ENCODE measurements around the gene TNIP1.

The TNIP1 gene

DNA sequence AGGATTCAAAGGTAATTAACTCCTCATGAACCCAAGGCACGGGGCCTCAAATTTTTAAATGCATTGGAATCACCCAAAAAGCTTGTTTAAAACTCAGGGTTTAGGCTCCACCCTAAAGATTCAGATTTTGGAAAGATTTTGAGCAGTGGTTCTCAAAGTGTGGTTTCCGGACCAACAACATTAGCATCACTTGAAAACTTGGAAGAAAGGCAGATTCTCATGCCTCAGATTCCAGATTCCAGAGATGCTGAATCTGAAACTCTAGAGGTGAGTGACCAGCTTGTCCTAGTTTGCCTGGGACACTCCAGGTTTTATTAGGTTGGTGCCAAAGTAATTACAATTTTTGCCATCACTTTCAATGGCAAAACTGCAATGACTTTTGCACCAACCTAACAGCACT is 24.7 kb upstream of the TNIP1 start:
- no peak for DNase-seq (ENCODE audit: low read depth in 2 of 2)

DNA sequence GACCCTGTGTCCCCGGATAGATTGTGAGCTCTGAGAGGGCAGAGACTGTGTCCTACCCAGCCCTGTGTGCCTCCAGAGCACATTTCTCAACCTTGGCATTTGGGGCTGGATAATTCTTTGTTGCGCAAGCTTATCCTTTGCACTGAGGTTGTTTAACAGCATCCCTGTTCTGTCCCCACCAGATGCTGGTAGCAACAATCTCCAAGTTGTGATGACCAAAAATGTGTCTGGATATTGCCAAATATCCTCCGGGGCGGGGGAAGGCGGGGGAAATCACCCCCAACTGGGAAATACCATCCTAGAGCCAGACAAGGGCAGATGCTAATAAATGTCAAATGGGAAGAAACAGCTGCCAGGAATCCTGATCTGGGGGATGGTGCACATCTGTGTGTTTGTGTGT is 24.0 kb upstream of the TNIP1 start:
- DNase-seq (ENCODE audit: low read depth in 2 of 2) = no peak

DNA sequence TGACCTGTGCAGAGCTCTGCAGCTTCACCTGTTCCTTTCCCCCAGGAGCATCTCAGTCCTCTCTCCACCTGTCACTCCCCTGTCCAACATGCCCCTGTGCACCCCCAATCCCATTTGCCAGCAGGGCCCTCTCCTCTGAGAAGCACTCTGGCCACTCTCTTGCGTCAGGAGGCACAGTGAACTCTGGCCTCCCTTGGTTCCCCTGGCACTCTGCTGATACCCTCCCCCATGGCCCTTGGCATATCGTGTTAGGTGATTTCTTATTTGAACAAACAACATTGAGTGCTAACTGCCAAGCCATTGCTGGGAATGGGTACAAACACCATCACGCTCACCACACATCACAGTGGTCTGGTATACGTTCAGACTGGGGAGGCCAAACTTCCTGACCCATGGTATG is 20.9 kb upstream of the TNIP1 start:
- DNase-seq (ENCODE audit: low read depth in 2 of 2) = no peak

DNA sequence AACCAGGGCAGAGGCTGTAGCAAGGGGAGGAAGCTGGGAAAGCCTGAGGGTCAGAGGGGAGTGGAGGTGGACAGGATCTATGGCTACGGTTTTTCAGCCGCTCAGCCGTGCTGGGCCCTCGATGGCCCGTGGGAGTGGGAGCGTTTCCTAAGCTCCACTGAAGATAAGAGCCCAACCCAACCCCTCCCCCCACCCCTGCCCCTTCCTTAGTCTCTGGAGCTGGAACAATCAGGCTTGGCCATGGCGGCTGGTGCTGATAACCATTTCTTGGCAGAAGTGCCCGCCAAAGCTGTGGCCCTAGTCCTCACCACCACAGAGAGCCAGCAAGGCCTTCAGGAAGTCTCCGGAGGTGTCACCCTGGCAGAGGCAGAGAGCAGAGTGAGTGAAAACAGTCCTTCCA is 20.3 kb upstream of the TNIP1 start:
- DNase-seq (ENCODE audit: low read depth in 2 of 2) = no peak

DNA sequence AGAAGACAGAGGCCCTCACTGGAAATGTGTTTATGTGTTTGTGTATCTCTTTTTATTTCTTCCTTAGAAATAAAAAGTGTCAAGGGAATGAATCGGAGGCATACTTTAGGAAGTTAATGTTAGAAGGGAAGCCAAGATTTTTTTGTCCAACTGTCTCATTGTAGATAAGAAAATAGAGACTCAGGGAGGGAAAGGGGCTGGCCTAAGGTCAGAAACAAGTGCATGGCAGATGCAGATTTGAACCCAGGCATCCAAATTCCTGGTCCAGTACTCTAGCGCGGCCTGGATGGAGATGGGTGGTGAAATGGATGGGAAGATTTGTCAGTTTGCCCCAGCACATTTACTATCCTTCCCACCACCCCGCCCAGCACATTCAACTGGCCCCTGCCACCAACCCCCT is 19.8 kb upstream of the TNIP1 start:
- no peak for DNase-seq (ENCODE audit: low read depth in 2 of 2)

DNA sequence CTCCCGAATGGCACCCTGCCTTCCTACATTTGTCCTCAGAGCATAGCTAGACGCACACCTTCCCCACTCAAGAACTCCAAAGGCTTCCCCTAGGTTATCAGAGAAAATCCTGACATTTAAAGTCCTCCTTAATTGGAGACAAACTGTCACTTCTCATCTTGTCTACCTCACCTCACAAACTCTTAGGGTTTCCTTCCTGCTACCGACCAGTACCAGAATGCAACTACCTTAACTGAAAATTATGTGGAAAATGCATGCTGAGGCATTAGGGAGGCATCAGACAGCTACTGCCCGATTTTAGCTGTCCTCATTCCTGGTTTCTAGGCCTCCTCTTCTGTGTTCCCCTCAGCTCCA is 17.9 kb upstream of the TNIP1 start:
- DNase-seq (ENCODE audit: low read depth in 2 of 2) = no peak

DNA sequence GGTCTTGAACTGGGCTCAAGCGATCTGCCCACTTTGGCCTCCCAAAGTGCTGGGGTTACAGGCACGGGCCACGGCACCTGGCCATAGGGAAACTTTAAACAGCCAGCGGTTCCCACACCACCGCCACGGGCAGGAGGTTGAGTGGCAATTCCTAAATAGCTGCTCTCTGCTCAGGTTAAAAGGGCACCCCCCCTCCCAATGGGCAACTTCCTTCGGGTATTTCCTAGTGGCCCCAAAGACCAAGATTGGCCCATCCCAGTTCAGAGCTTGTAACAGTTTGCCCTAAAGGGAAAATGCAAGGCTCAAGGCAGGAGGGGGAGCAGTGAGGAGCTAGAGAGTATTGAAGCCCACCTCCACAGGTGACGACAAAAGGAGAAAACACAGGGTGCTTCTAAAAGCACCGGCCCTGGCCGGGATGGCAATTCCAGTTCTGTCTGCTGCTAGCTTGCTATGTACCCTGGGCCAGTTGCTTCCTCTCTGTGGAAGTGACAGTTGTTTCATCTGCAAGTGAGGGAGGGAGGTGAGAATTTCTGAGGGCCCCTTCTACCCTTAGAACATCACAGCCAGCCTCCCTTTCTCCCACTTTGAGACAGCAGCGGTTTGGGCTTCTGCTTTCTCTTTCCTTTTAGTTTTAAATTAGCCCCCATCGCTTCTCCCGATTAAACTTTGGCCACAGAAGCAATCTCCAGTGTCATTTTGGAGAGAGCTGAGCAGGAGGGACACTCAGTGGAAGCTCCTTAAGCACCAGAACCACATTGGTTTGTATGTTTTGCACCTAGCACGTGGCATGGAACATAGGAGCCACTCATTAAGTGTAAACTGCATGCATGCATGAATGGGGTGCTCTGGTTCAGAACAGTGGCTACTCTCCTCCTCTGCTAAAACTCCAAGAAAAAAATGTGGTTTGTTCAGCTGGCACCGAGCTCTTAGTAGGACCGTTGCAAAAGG is 17.3 kb upstream of the TNIP1 start:
- no peak for DNase-seq (ENCODE audit: low read depth in 2 of 2)

DNA sequence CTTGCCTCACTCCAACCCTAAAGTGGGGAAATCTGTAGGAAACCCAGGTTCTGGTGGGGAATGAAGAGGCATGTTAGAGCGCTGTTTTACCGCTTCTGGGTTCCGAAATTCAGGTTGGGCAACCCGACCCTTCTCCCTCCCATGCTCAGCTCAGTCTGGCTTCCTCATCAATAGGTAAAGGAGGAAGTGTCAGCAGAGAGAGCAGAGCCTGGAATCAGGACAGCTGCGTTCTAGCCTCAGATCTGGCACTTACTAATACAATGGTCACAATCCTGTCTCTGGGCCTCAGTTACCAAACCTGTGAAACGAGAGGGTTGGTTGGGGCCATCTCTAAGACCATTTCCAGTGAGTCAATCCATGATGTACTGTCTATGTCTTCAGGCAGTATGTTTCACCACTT is 16.2 kb upstream of the TNIP1 start:
- no peak for DNase-seq (ENCODE audit: low read depth in 2 of 2)

DNA sequence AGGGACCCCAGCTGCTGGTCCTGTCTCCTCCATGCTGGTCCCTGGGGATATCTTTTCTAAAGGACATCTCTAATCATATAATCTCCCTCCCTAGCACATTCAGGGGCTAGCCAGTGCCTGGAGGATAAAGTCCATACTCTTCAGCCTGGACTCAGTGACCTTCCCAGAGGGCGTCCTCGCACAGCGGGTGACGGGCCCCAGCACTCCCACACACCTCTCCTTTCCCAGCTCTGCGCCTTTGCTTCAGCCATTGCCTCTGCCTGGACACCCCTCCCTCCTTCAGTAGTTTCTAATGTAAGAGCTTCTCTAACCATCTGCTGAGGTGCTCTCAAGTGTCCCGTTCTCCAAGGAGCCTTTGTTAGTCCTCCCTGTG is 15.2 kb upstream of the TNIP1 start:
- no peak for DNase-seq (ENCODE audit: low read depth in 2 of 2)

DNA sequence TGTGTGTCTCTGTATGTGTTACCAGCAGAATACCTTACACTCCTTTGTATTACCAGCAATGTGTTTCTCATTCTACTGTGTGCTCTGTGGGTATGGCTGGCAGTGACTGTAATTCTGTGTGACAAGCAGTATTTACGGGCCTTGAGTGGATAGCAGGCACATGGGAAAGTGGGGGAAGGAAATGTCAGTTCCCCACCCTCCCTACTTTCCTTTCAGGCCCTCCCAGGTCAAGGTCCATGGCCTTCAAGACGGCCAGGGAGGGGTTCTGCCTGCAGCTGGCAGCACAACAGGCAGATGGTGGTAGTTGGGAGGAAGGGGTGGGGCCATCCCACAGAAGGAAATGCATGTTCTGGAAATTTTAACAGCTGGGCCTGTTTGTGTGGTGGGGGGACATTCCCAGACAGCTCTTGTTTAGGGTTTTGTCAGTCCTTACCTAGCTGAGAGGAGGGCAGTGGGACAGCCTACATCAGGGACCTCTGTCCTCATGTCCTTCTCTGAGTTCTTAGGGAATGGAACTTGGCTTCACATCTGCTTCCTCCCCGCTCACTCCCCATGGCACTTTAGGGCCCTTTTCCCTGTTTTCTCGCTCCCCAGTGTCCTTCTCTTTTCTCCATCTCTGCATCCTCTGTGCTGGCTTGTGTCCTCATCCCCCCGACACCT is 14.6 kb upstream of the TNIP1 start:
- DNase-seq (ENCODE audit: low read depth in 2 of 2) = no peak

DNA sequence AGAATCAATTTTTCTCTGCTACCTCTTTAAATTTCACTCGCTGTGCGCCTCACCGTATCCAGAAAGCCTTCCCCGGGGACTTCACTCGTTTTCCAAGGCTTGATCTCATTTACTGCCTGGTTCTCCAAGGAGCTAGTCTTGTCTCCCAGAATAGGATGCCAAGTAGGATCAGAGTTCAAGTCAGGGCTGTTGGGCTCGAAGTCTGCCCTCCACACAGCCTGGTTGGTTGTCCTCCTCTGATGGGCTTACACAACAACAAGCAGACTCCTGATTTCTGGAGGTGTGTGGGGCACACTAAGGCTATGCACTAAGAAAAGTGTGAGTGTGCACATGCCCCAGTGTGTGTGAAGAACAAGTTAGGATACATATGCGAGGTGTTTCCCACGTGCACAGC is 14.0 kb upstream of the TNIP1 start:
- no peak for DNase-seq (ENCODE audit: low read depth in 2 of 2)

DNA sequence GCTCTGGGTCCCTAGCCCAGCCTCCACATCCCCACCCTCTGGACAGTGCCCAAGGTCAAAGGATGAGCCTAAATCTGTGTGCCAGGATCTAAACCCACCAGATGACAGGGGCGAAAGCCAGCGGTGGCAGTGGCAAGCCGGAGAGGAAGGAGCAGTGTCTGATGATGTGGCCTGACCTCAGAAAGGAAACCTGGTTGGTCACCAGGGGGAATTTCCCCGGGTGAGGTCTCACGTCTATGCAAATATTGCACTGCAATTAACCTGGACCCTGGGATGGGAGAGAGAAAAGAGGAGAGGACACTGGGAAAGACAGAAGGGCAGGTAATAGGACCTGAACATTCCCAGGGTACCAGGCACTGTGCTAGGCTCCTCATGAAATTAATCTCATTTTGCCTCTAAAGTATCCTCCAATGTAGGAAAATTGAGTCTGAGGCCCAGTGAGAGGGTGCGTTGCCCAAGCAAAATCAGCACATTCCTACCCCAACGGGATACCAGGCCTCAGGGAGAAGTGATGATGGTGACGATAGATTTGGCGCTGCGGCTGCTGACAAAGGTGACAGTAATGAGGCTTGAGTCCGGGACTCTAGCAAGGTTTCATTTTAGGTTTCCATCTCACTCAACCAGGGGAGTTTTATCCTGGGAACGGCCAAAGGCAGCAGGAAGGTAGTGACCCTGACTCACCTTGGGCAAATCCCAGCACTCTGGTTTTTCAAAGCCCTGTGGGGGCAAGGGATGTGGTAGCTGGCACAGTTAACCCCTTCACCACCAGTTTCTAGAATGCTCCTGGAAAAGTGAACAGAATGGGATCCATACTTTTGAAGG is 13.4 kb upstream of the TNIP1 start:
- DNase-seq (ENCODE audit: low read depth in 2 of 2) = peak in 1 of 2 donors; percentile 39

DNA sequence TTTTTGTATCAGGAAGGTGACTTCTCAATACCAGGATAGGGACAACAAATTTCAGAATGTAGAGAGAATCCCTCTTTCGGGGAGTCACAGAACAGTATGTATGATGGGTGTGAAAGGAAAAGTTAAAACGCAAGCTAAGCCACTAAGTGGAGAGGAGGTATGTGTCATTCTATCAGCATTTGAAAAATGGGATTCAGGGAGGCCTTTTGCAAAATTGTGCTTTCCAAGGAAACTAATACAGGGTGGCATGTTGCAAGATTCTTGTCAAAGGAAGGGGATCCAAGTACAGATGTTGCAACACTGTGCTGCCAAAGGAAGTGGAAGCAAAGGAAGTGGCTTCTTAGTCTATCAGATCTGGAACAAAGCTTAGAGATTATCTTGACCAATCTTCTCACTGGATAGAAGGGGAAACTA is 12.6 kb upstream of the TNIP1 start:
- no peak for DNase-seq (ENCODE audit: low read depth in 2 of 2)

DNA sequence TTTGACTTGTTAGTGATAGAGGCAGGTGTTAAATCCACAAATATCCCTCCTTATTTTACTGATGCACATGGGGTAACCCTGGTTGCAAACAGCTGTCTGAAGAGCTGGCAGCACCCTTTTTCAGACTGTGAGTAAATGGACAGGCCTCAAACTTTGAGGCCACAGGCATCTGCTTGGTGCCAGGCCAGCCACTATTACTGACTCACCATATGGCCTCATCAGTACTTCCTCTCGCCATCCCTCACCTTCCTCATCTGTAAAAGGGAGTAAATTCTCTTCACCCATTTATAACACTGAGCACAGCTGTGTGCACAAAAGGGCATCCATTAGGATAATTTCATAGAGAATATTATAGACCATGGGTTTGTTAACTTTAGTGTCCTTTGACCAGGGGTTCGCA is 11.9 kb upstream of the TNIP1 start:
- no peak for DNase-seq (ENCODE audit: low read depth in 2 of 2)

DNA sequence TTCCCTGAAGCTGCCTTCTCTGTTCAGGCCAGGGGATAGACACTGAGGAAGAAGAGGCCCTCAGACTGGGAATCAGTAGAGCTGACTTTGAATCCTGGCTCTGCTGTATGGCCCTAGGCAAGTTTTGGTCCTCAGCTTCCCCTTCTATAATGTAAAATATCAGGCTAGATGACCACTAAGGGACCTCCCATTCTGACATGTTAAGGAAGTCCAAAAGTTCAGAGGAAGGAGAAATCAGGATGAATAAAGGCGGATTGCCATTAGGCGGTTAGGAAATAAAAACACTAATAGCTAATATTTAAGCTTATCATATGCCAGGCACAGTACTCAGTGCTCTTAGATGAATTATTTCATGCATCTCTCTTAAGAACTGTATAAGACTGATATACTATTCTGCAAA is 8.9 kb upstream of the TNIP1 start:
- no peak for DNase-seq (ENCODE audit: low read depth in 2 of 2)

DNA sequence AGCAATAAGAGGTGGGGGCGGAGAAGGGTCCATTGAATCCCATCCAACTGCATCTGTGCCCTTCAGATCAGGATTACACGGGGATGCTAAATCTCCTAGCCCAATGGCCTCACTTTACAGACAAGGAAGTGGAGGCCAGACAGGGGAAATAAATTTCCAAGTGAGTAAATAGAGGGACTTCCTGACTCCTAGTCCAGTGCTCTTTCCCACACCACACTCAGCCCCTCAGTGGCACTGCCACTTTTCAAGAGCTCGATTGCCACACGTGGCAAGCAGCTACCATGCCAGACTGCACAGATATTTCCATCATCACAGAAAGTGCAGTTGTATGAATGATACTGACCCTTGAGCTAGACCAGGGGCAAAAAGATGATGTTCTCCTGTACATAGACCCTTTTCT is 8.2 kb upstream of the TNIP1 start:
- DNase-seq (ENCODE audit: low read depth in 2 of 2) = no peak

DNA sequence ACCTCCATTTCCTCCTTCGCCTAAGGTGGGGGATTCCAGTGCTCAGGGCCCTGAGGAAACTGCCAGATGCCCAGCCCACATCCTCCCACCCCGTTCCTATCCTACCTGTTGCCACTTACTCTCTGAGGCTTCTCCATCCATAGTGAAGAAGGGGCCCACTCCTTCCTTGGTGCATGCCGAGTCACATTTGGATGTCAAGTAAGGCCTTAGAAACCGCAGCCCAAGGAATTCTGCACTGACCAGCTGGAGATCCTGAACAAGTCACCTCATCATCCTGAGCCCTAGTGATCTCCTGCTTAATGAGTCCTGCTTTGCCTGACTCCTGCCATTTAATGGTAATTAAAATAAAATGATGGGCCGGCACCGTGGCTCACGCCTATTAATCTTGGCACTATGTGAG is 6.7 kb upstream of the TNIP1 start:
- no peak for DNase-seq (ENCODE audit: low read depth in 2 of 2)

DNA sequence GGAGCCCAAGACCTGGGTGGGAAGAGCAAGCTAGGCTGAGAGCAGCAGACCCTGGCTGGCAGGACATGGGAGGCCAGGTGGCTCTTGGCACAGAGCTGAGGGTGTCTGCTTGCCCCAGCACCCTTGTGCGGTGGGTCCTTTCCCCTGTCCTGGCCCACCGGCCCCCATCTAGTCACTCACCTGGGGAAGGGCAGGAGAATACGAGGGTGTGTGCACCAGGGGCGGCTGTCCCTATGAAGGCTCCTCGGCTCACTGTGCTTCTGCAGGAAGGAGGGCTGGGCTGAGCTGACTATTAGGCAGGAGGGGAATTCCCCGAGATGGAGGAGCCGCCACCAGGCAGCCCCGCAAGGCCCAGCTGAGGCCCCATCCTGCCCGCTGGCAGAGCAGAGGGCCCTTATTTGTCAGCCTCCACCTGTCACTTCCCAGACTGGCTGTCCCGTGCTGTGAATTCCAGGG is 6.1 kb upstream of the TNIP1 start:
- peak in 1 of 2 donors; percentile 44 for DNase-seq (ENCODE audit: low read depth in 2 of 2)

DNA sequence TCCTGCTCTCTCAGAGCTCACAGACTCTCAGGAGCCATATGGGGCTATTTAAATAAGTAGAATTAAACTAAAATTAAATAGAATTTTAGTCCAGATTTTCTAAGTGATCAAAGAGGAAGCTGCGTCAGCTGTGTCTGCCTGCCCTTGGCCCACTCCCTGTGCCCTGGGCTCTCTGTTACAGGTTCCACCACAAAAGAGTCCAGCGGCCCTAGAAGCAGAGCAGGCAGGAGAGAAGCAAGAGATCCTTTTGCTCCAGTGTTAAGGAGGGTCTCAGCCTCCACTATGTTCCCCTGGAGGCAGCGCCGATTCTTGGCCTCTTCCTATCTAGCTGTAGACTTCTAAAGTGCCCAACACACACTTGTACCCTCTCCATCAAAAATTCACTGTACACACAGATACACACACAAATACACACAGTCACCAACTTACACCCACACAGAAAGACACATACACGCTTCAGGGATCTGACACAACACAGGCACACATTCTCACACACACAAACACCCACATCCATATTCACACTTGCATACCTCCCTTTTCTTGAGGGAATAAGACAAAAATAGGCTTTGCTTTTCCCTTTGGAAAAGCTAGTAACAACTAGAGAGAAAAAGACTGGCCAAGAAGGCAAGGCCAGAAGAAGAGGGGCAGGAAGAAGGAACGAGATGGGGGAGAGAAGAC is 5.5 kb upstream of the TNIP1 start:
- DNase-seq (ENCODE audit: low read depth in 2 of 2) = no peak

DNA sequence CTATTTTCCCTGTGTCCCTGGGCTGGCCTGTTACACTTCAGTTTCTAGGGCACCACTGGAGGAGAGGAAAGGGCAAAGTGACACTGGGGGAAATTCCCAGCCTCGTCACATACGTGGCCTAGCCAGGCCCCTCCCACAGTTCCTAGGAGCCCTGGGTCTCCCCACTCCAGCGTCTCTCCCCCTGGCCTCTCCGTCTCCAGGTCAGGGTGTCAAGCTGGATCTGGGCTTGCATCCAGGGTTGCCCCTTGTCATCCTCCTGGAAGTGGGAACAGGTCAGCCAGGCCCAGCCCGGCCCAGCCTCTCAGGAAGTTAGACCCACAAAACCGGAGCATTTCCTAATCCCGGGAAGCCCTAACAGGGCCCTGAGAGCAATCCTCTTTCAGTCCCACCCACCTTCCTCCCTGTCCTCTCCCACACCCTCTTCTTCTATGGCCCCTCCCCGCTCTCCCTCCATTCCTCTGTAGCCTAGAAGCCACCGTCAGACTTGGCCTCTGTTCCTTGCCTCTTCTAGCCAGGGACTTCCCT is 4.7 kb upstream of the TNIP1 start:
- DNase-seq (ENCODE audit: low read depth in 2 of 2) = no peak

DNA sequence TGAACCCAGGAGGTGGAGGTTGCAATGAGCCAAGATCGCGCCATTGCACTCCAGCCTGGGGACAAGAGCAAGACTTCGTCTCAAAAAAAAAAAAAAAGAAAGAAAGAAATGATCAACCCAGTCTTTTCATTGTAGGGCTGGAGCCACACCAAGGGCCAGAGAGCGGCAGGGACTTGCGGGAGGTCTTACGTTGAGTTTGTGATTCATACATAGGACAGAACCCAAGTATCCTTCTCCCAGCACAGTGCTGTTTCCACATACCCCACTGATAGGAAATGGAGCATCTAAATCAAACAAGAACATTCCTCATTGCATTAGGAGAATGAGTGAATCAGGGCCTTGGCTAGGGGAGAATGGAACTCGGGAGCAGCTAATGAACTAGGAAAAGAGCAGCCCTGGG is 3.5 kb upstream of the TNIP1 start:
- DNase-seq (ENCODE audit: low read depth in 2 of 2) = no peak
